Tibial nerve (tissue), 4 donors: ENCODE results near the gene TMEM169. TPM values are rescaled to one million over a fixed set of nuclear protein-coding genes. Genes with fewer than 3 reads are reported as not detected.

Experiments used
- DNase-seq, 2 donors: peaks; one replicate each; pipeline ENCODE4 v3.0.0-alpha.2; 2019; ENCODE audit warnings: low spot score in 2 of 2
- H3K27ac ChIP-seq, 4 donors: fragments of 200-600 bp; sonication (generic) in 3 of 4; one replicate each; pipeline ENCODE4 v1.5.1; 2017 to 2019; ENCODE audit warnings: mild to moderate bottlenecking in 1 of 4
- H3K27me3 ChIP-seq, 2 donors: fragments of 200-600 bp; sonication (generic) in 1 of 2; one replicate each; pipeline versions ENCODE4 v1.5.1 to v1.6.0; 2017 to 2019
- H3K36me3 ChIP-seq, 3 donors: fragments of 200-600 bp; sonication (generic); one replicate each; pipeline ENCODE4 v1.5.1; 2018 to 2019
- H3K4me1 ChIP-seq, 4 donors: fragments of 200-600 bp; sonication (generic) in 3 of 4; one replicate each; pipeline ENCODE4 v1.5.1; 2017 to 2019
- H3K4me3 ChIP-seq, 4 donors: fragments of 200-600 bp; sonication (generic) in 3 of 4; one replicate each; pipeline ENCODE4 v1.5.1; 2017 to 2019; ENCODE audit warnings: mild to moderate bottlenecking in 1 of 4, moderate library complexity in 1 of 4
- H3K9me3 ChIP-seq, 4 donors: fragments of 200-600 bp; sonication (generic) in 3 of 4; one replicate each; pipeline ENCODE4 v1.5.1; 2017 to 2019
- CTCF ChIP-seq, 5 experiments: fragments of 200-600 bp in 3 of 5; fragments of 450-650 bp in 2 of 5; sonication (generic) in 3 of 5; IDR thresholded peaks; one replicate each; pipeline ENCODE4 v1.5.1; 2016 to 2019; ENCODE audit warnings: antibody characterized with exemption in 5 of 5, mild to moderate bottlenecking in 3 of 5, moderate library complexity in 2 of 5
- EP300 ChIP-seq, 2 donors: sonication (generic); formaldehyde crosslinking; IDR thresholded peaks; one replicate each; pipeline ENCODE4 v1.6.1; 2017; ENCODE audit warnings: antibody characterized with exemption in 2 of 2, mild to moderate bottlenecking in 1 of 2
- POLR2A ChIP-seq, 2 donors: fragments of 450-650 bp; IDR thresholded peaks; one replicate each; pipeline ENCODE4 v1.6.1; 2017; ENCODE audit warnings: antibody characterized with exemption in 2 of 2, mild to moderate bottlenecking in 2 of 2, moderate library complexity in 2 of 2
- WGBS, 2 donors: methylation state at CpG; one replicate each; pipeline ENCODE4 v1.1.5; 2018; 5-methylcytosine and 5-hydroxymethylcytosine counted together
- total RNA-seq, 4 donors: library from RNA; depleted of rRNA; stranded (reverse); fragments of >200 nt; gene quantifications; one replicate each; pipeline ENCODE4 v1.1.0, GENCODE V29; 2016

The TMEM169 gene
- total RNA-seq, 4 donors from 2014 or later = 0.59 to 2.8 (median 1.7) TPM

- no peak overlapping the region for H3K4me3 ChIP-seq
- H3K27ac ChIP-seq = no peak overlapping the region
- H3K4me1 ChIP-seq = no peaks in the 10 kb centered on the region
- H3K9me3 ChIP-seq = no peaks in the 10 kb centered on the region
- no peak for DNase-seq
- H3K36me3 ChIP-seq = peaks cover 0 to 100% (median 32%) of the 10 kb centered on the region in 3 donors
- TF ChIP-seq CTCF (IDR thresholded peaks at IDR 0.05) = no peak
- no peak for TF ChIP-seq EP300 (IDR thresholded peaks at IDR 0.05)
- TF ChIP-seq POLR2A (IDR thresholded peaks at IDR 0.05) = no peak
- WGBS, 2 donors = 89 to 100% methylated on average over 1 of the region's 1 CpG
- H3K27me3 ChIP-seq = no peaks in the 10 kb centered on the region
Observed at GRCh38 chr2:216142540-216142939, 60.8 kb downstream of the TMEM169 start.

- TF ChIP-seq EP300 (IDR thresholded peaks at IDR 0.05) = no peak
- TF ChIP-seq POLR2A (IDR thresholded peaks at IDR 0.05) = no peak
- TF ChIP-seq CTCF (IDR thresholded peaks at IDR 0.05) = no peak
- Histone ChIP-seq H3K4me1 (no peaks in the 10 kb centered on the region), H3K27ac (no peak overlapping the region), H3K9me3 (no peaks in the 10 kb centered on the region), H3K4me3 (no peak overlapping the region), H3K36me3 (peaks cover 0 to 100% (median 30%) of the 10 kb centered on the region in 3 donors), H3K27me3 (no peaks in the 10 kb centered on the region)
- DNase-seq = no peak
- 84 to 89% methylated on average over 1 of the region's 1 CpG for WGBS, 2 donors
Observed at GRCh38 chr2:216144372-216144771, 62.7 kb downstream of the TMEM169 start.

- 90 to 92% methylated on average over 4 of the region's 4 CpGs for WGBS, 2 donors
- H3K4me1 ChIP-seq = no peaks in the 10 kb centered on the region
- H3K36me3 ChIP-seq = peaks cover 0 to 100% (median 28%) of the 10 kb centered on the region in 3 donors
- DNase-seq = no peak
- no peaks in the 10 kb centered on the region for H3K9me3 ChIP-seq
- H3K4me3 ChIP-seq = no peak overlapping the region
- H3K27me3 ChIP-seq = no peaks in the 10 kb centered on the region
- H3K27ac ChIP-seq = no peak overlapping the region
- TF ChIP-seq EP300 (IDR thresholded peaks at IDR 0.05) (no peak), POLR2A (IDR thresholded peaks at IDR 0.05) (no peak), CTCF (IDR thresholded peaks at IDR 0.05) (no peak)
Observed at GRCh38 chr2:216144857-216145256, 63.1 kb downstream of the TMEM169 start.

GRCh38 chr2:216146573-216146972, 64.9 kb downstream of the TMEM169 start:
- Histone ChIP-seq H3K4me3 (no peak overlapping the region), H3K9me3 (no peaks in the 10 kb centered on the region), H3K36me3 (peaks cover 0 to 100% (median 20%) of the 10 kb centered on the region in 3 donors), H3K4me1 (no peaks in the 10 kb centered on the region), H3K27ac (no peak overlapping the region), H3K27me3 (no peaks in the 10 kb centered on the region)
- no peak for DNase-seq
- 81 to 85% methylated on average over 4 of the region's 4 CpGs for WGBS, 2 donors
- TF ChIP-seq EP300 (IDR thresholded peaks at IDR 0.05) (no peak), POLR2A (IDR thresholded peaks at IDR 0.05) (no peak), CTCF (IDR thresholded peaks at IDR 0.05) (no peak)

GRCh38 chr2:216147172-216148131, 65.7 kb downstream of the TMEM169 start:
- Histone ChIP-seq H3K27ac (no peak overlapping the region), H3K36me3 (peaks cover 0 to 99% (median 15%) of the 10 kb centered on the region in 3 donors), H3K27me3 (no peaks in the 10 kb centered on the region), H3K9me3 (no peaks in the 10 kb centered on the region), H3K4me3 (no peak overlapping the region), H3K4me1 (no peaks in the 10 kb centered on the region)
- TF ChIP-seq POLR2A (IDR thresholded peaks at IDR 0.05) = no peak
- TF ChIP-seq CTCF (IDR thresholded peaks at IDR 0.05) = no peak
- no peak for TF ChIP-seq EP300 (IDR thresholded peaks at IDR 0.05)
- no peak for DNase-seq
- 91 to 93% methylated on average over 5 of the region's 5 CpGs for WGBS, 2 donors
